Uterus (tissue), 2 donors: Measurements from ENCODE around the gene MOB2.

Experiments used
- CTCF ChIP-seq, 4 experiments: fragments of 200-600 bp in 2 of 4; fragments of 450-650 bp in 2 of 4; sonication (generic) in 2 of 4; IDR thresholded peaks; one replicate each; pipeline ENCODE4 v1.5.1; 2016 to 2019; ENCODE audit warnings: antibody characterized with exemption in 4 of 4, mild to moderate bottlenecking in 2 of 4, moderate library complexity in 1 of 4
- POLR2A ChIP-seq, 2 donors: fragments of 450-650 bp; IDR thresholded peaks; one replicate each; pipeline ENCODE4 v1.6.1; 2016; ENCODE audit warnings: antibody characterized with exemption in 2 of 2, mild to moderate bottlenecking in 1 of 2, moderate library complexity in 1 of 2

GRCh38 chr11:1445741-1446445, 40.7 kb downstream of the MOB2 start:
- no peak for TF ChIP-seq CTCF (IDR thresholded peaks at IDR 0.05)
- TF ChIP-seq POLR2A (IDR thresholded peaks at IDR 0.05), result no peak
